ENCODE results near the gene B3GNT8. TPM values are rescaled to one million over a fixed set of nuclear protein-coding genes. Genes with fewer than 3 reads are reported as not detected.

Gene B3GNT8
- total RNA-seq, 2 donors from 2014 or later, result 9.4 to 11.6 TPM

- H3K4me1 ChIP-seq (replicated peaks), result peaks cover 10% of the 10 kb centered on the region
- H3K4me3 ChIP-seq, result no peak overlapping the region
- intact Hi-C loops (cut with DNase I), result no loop called here
- peaks cover 0 to 6% of the 10 kb centered on the region in 2 donors for H3K36me3 ChIP-seq
- TF ChIP-seq POLR2A (IDR thresholded peaks at IDR 0.05) (no peak), POLR2AphosphoS5 (IDR thresholded peaks at IDR 0.05) (no peak)
- TF ChIP-seq, protein P1, sequence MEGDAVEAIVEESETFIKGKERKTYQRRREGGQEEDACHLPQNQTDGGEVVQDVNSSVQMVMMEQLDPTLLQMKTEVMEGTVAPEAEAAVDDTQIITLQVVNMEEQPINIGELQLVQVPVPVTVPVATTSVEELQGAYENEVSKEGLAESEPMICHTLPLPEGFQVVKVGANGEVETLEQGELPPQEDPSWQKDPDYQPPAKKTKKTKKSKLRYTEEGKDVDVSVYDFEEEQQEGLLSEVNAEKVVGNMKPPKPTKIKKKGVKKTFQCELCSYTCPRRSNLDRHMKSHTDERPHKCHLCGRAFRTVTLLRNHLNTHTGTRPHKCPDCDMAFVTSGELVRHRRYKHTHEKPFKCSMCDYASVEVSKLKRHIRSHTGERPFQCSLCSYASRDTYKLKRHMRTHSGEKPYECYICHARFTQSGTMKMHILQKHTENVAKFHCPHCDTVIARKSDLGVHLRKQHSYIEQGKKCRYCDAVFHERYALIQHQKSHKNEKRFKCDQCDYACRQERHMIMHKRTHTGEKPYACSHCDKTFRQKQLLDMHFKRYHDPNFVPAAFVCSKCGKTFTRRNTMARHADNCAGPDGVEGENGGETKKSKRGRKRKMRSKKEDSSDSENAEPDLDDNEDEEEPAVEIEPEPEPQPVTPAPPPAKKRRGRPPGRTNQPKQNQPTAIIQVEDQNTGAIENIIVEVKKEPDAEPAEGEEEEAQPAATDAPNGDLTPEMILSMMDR (IDR thresholded peaks at IDR 0.05), result no peak
- H3K9me3 ChIP-seq, result no peaks in the 10 kb centered on the region
- WGBS, result 54% methylated on average over 4 of the region's 4 CpGs
- no peak overlapping the region for H3K27ac ChIP-seq
- DNase-seq (ENCODE audit: low spot score), result no peak
- H3K27me3 ChIP-seq (replicated peaks; ENCODE audit: insufficient read depth), result no peaks in the 10 kb centered on the region
These were observed 19.9 kb downstream of the B3GNT8 start for GRCh38 chr19:41407271-41407670.

DNA sequence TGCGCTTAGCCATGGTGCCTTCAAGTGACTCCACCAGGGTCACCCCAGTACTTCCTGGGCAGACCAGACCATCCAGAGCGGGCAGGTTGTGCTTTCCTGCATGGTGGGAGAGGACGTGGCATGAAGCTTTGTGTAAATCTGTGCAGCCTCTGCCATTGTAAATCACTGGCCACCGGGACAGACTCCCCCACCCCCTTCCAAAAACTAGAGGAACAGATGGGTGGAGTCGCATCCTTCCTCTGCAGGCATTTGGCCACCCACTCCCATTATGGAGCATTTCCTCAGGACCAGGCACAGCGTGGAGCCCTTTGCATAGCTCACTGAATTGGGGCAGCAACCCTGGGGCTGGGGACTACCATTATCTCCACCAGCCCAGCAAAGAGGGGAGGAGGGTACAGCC lies 21.4 kb downstream of the B3GNT8 start:
- intact Hi-C loops (cut with DNase I), result no loop called here
- Histone ChIP-seq H3K27ac (no peak overlapping the region), H3K4me1 (replicated peaks) (peaks cover 5% of the 10 kb centered on the region), H3K9me3 (no peaks in the 10 kb centered on the region), H3K36me3 (peaks cover 0 to 3% of the 10 kb centered on the region in 2 donors), H3K27me3 (replicated peaks; ENCODE audit: insufficient read depth) (no peaks in the 10 kb centered on the region), H3K4me3 (no peak overlapping the region)
- WGBS, result 73% methylated on average over 6 of the region's 6 CpGs
- DNase-seq (ENCODE audit: low spot score), result no peak
- TF ChIP-seq, protein P1 (IDR thresholded peaks at IDR 0.05), result no peak
- TF ChIP-seq POLR2AphosphoS5 (IDR thresholded peaks at IDR 0.05) (no peak), POLR2A (IDR thresholded peaks at IDR 0.05) (no peak)

DNA sequence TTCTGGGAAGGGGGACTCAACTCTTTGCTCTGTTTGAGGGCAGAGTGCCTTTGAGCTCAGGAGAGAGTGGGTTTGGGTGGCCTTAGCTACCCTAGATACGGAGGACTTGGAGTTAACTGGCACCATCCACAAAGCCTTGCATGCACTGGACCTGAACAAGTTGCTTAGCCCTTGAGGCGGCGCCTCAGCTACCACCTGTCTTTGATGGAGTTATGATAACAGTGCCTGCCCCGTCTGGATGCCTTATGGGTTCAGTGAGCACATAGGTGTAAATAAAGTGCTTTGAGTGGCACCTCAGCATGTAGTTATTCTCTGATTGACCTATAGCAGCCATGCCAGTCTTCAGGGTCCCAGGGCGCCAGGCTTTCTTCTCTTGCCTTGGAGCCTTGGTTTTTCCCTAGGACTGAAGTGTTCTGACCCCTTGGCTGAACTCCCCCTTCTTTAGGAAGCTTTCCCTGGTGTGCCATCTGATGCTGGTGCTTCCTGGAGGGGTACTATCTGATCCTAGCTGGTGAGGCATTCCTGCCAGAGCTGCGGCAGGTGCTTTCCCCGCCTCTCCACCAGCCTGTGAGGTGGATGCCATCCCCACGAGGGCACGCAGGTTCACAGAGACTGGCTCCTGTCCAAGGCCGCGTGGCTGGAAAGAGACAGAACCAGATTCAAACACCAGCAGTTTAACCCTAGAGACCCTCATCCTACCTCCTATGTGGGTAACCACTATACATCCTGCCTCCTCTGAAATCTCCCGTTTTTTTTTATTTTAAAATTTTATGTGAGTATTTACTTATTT lies 23.8 kb downstream of the B3GNT8 start:
- Histone ChIP-seq H3K4me3 (no peak overlapping the region), H3K9me3 (no peaks in the 10 kb centered on the region), H3K27me3 (replicated peaks; ENCODE audit: insufficient read depth) (no peaks in the 10 kb centered on the region), H3K4me1 (replicated peaks) (no peaks in the 10 kb centered on the region), H3K36me3 (no peaks in the 10 kb centered on the region), H3K27ac (no peak overlapping the region)
- intact Hi-C loops (cut with DNase I), result no loop called here
- 59% methylated on average over 12 of the region's 12 CpGs for WGBS
- no peak for TF ChIP-seq POLR2A (IDR thresholded peaks at IDR 0.05)
- TF ChIP-seq, protein P1 (IDR thresholded peaks at IDR 0.05), result no peak
- no peak for TF ChIP-seq POLR2AphosphoS5 (IDR thresholded peaks at IDR 0.05)
- DNase-seq (ENCODE audit: low spot score), result no peak

DNA sequence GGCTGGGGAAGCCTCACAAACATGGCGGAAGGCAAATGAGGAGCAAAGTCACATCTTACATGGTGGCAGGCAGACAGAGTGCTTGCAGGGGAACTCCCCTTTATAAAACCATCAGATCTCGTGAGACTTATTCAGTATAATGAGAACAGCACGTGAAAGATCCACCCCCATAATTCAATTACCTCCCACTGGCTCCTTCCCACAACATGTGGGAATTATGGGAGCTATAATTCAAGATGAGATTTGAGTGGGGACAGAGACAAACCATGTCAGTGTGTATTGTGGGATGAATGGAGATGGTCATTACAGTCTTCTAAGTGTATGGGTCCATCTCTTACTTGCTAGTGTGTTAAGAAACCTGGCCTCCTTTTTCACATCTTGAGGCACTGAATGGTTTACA lies 25.2 kb downstream of the B3GNT8 start:
- 85% methylated on average over 3 of the region's 3 CpGs for WGBS
- no peaks in the 10 kb centered on the region for H3K27me3 ChIP-seq (replicated peaks; ENCODE audit: insufficient read depth)
- H3K4me1 ChIP-seq (replicated peaks), result no peaks in the 10 kb centered on the region
- no peak overlapping the region for H3K27ac ChIP-seq
- TF ChIP-seq POLR2AphosphoS5 (IDR thresholded peaks at IDR 0.05), result no peak
- TF ChIP-seq POLR2A (IDR thresholded peaks at IDR 0.05), result no peak
- TF ChIP-seq, protein P1 (IDR thresholded peaks at IDR 0.05), result no peak
- H3K4me3 ChIP-seq, result no peak overlapping the region
- DNase-seq (ENCODE audit: low spot score), result no peak
- no peaks in the 10 kb centered on the region for H3K9me3 ChIP-seq
- no peaks in the 10 kb centered on the region for H3K36me3 ChIP-seq
- intact Hi-C loops (cut with DNase I), result no loop called here

DNA sequence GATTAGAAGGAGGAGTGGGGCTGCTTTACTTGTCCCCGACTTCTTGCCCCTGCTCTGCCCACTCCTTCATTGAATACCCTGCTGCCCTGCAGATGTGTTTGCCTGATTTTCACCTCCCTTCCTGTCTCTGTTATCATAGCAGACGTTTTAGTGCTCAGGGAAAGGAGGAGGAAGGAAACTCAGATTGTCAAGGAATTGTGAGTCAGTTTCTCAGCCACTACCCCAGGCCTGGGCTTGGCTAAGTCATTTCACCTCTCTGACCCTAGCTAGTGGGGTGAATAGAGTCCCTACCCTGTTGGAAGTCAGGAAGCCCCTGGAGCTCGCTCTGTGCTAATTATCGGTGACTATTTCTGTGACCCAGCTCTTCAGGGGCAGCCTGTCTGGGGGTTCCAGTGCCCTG lies 25.7 kb downstream of the B3GNT8 start:
- no peak overlapping the region for H3K27ac ChIP-seq
- no peaks in the 10 kb centered on the region for H3K9me3 ChIP-seq
- H3K4me3 ChIP-seq, result no peak overlapping the region
- H3K27me3 ChIP-seq (replicated peaks; ENCODE audit: insufficient read depth), result no peaks in the 10 kb centered on the region
- no peak for DNase-seq (ENCODE audit: low spot score)
- no peaks in the 10 kb centered on the region for H3K36me3 ChIP-seq
- intact Hi-C loops (cut with DNase I), result no loop called here
- TF ChIP-seq, protein P1 (IDR thresholded peaks at IDR 0.05), result no peak
- no peak for TF ChIP-seq POLR2A (IDR thresholded peaks at IDR 0.05)
- no peak for TF ChIP-seq POLR2AphosphoS5 (IDR thresholded peaks at IDR 0.05)
- peaks cover 3% of the 10 kb centered on the region for H3K4me1 ChIP-seq (replicated peaks)
- WGBS, result 74% methylated on average over 4 of the region's 4 CpGs
